Measurements from ENCODE around the gene ATXN1. TPM values are rescaled to one million over a fixed set of nuclear protein-coding genes. Genes with fewer than 3 reads are reported as not detected.
A peak's percentile ranks its signal among the peaks of the same experiment; 100 is the strongest.

The ATXN1 gene
- total and polyA plus RNA-seq, 2 of the 13 experiments (the other 11 are each of a cell fraction or from before 2014, with no cell fraction given): 20.7 to 39.5 TPM

- DNase-seq (ENCODE audit: low spot score): no peak
- peaks cover 19% of the 10 kb centered on the region for H3K4me1 ChIP-seq (ENCODE audit: insufficient read depth, low read length)
- BruUV-seq (replicated peaks): no TSS peak
- peaks cover 5 to 18% of the 10 kb centered on the region in 2 experiments for H3K36me3 ChIP-seq (replicated peaks in 1 of 2; ENCODE audit: control insufficient read depth in 1 of 2, insufficient read depth in 2 of 2, low read length in 2 of 2)
- FAIRE-seq: peak; percentile 40
- H3K79me2 ChIP-seq (ENCODE audit: insufficient read depth, low read length): no peaks in the 10 kb centered on the region
- no peak overlapping the region for H3K9ac ChIP-seq (ENCODE audit: insufficient read depth, low read depth, low read length)
- ATAC-seq: no peak
- intact Hi-C loops (cut with micrococcal nuclease; ENCODE audit: unreplicated experiment) (no loop called here), in situ Hi-C loops (cut with HindIII; ENCODE audit: extremely low pct_ligation_motif_present, low pct_unique_long_range_greater_than_20kb) (no loop called here)
- H3K27ac ChIP-seq (ENCODE audit: extremely low read length, insufficient read depth, low read length): no peak overlapping the region
- no peak overlapping the region for H2AFZ ChIP-seq (ENCODE audit: low read length)
- H3K4me2 ChIP-seq (ENCODE audit: low read depth, low read length): no peak overlapping the region
- WGBS (ENCODE audit: low lambda C conversion rate): 96% methylated on average over 6 of the region's 6 CpGs
- TF ChIP-seq ZNF672 (CRISPR knock-in tag; IDR thresholded peaks at IDR 0.05) (0 out of 2 replicates have a peak, but pooled peaks have one; percentile 39), POGK (CRISPR knock-in tag; conservative IDR thresholded peaks at IDR 0.05) (no peak)
- no peaks in the 10 kb centered on the region for H4K20me1 ChIP-seq (ENCODE audit: insufficient read depth, low read length)
- POLR2A ChIA-PET: no interaction called here
- peaks cover 5% of the 10 kb centered on the region for H3K9me3 ChIP-seq (ENCODE audit: low read length)
- H3K4me3 ChIP-seq (replicated peaks in 1 of 3; ENCODE audit: insufficient read depth in 1 of 3, low read depth in 2 of 3, low read length in 3 of 3): no peak overlapping the region
- CTCF ChIA-PET (ENCODE audit: low intra/inter-chr PET ratio, low total read pairs): no interaction called here
- H3K27me3 ChIP-seq (ENCODE audit: control insufficient read depth in 1 of 2, insufficient read depth in 2 of 2, low read length in 2 of 2): no peaks in the 10 kb centered on the region
Observed at GRCh38 chr6:16487996-16488674, 273.1 kb downstream of the ATXN1 start.

- Histone ChIP-seq H3K4me2 (ENCODE audit: low read depth, low read length) (no peak overlapping the region), H3K9ac (ENCODE audit: insufficient read depth, low read depth, low read length) (no peak overlapping the region), H3K4me1 (ENCODE audit: insufficient read depth, low read length) (peaks cover 4% of the 10 kb centered on the region), H2AFZ (ENCODE audit: low read length) (no peak overlapping the region), H3K9me3 (ENCODE audit: low read length) (peaks cover 11% of the 10 kb centered on the region), H3K36me3 (replicated peaks in 1 of 2; ENCODE audit: control insufficient read depth in 1 of 2, insufficient read depth in 2 of 2, low read length in 2 of 2) (peaks cover 7 to 23% of the 10 kb centered on the region in 2 experiments), H3K79me2 (ENCODE audit: insufficient read depth, low read length) (no peaks in the 10 kb centered on the region), H3K27ac (ENCODE audit: extremely low read length, insufficient read depth, low read length) (no peak overlapping the region), H3K27me3 (ENCODE audit: control insufficient read depth in 1 of 2, insufficient read depth in 2 of 2, low read length in 2 of 2) (no peaks in the 10 kb centered on the region), H4K20me1 (ENCODE audit: insufficient read depth, low read length) (no peaks in the 10 kb centered on the region), H3K4me3 (replicated peaks in 1 of 3; ENCODE audit: insufficient read depth in 1 of 3, low read depth in 2 of 3, low read length in 3 of 3) (no peak overlapping the region)
- ATAC-seq (no peak), FAIRE-seq (no peak), DNase-seq (ENCODE audit: low spot score) (no peak)
- WGBS (ENCODE audit: low lambda C conversion rate): 97% methylated on average over 11 of the region's 11 CpGs
- in situ Hi-C loops (cut with HindIII; ENCODE audit: extremely low pct_ligation_motif_present, low pct_unique_long_range_greater_than_20kb) (no loop called here), intact Hi-C loops (cut with micrococcal nuclease; ENCODE audit: unreplicated experiment) (no loop called here)
- BruUV-seq (replicated peaks): no TSS peak
- ChIA-PET POLR2A (no interaction called here), CTCF (ENCODE audit: low intra/inter-chr PET ratio, low total read pairs) (no interaction called here)
- TF ChIP-seq ZBTB37 (CRISPR knock-in tag; IDR thresholded peaks at IDR 0.05) (no peak), HNRNPK (IDR thresholded peaks at IDR 0.05; ENCODE audit: low read depth, low read length, poor library complexity, severe bottlenecking) (no peak), ZSCAN20 (CRISPR knock-in tag; IDR thresholded peaks at IDR 0.05; ENCODE audit: borderline replicate concordance) (no peak), ZNF83 (CRISPR knock-in tag; IDR thresholded peaks at IDR 0.05; ENCODE audit: borderline replicate concordance) (no peak), ATM (IDR thresholded peaks at IDR 0.05; ENCODE audit: borderline replicate concordance) (no peak), ZNF839 (CRISPR knock-in tag; IDR thresholded peaks at IDR 0.05; ENCODE audit: borderline replicate concordance) (no peak), NFYC (CRISPR knock-in tag; IDR thresholded peaks at IDR 0.05) (no peak), ZNF207 (IDR thresholded peaks at IDR 0.05; ENCODE audit: borderline replicate concordance) (no peak), SP140L (CRISPR knock-in tag; IDR thresholded peaks at IDR 0.05; ENCODE audit: borderline replicate concordance) (no peak), CSRNP2 (CRISPR knock-in tag; conservative IDR thresholded peaks at IDR 0.05; ENCODE audit: low read depth) (no peak), SP2 (CRISPR knock-in tag; IDR thresholded peaks at IDR 0.05) (no peak)
Observed at GRCh38 chr6:16486661-16487060, 274.6 kb downstream of the ATXN1 start.
